Activated naive CD4-positive, alpha-beta T cell treated with anti-CD3 and anti-CD28 coated beads, Interleukin-2, amount 50 U/mL, for 24 hours (primary cell): ENCODE data around the gene XRCC5.
A peak's percentile ranks its signal among the peaks of the same experiment; 100 is the strongest.
"Not testable (repeated sequence)": the region's sequence is repeated elsewhere in the genome, so short reads cannot be mapped to it uniquely, and the experiment has no call there.

Experiments
- H3K27ac Mint-ChIP-seq: one replicate; pipeline ENCODE4 v1.8.0; 2021; ENCODE audit warnings: mild to moderate bottlenecking, mixed read lengths
- H3K27me3 Mint-ChIP-seq: one replicate; pipeline ENCODE4 v1.8.0; 2021; ENCODE audit warnings: mixed read lengths
- H3K36me3 Mint-ChIP-seq: one replicate; pipeline ENCODE4 v1.8.0; 2021; ENCODE audit warnings: mixed read lengths
- H3K4me1 Mint-ChIP-seq: one replicate; pipeline ENCODE4 v1.8.0; 2021; ENCODE audit warnings: mixed read lengths
- H3K4me3 Mint-ChIP-seq: one replicate; pipeline ENCODE4 v1.8.0; 2021; ENCODE audit warnings: mild to moderate bottlenecking, mixed read lengths
- H3K9me3 Mint-ChIP-seq: one replicate; pipeline ENCODE4 v1.8.0; 2021; ENCODE audit warnings: mixed read lengths

The XRCC5 gene

DNA sequence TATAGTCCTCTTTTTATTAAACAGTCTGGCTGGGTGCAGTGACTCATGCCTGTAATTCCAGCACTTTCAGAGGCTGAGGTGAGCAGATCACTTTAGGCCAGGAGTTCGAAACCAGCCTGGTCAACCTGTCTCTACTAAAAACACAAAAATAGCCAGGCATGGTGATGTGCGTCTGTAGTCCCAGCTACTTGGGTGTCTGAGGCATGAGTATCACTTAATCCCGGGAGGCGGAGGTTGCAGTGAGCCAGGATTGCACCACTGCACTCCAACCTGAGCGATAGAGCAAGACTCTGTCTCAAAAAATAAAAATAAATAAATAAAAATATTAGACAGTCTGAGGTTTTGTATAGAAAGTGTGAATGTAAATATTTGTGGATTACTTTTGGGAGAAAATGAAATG lies 17.8 kb downstream of the XRCC5 start:
- peak overlapping the region; percentile 36 for H3K4me3 Mint-ChIP-seq
- peak overlapping the region; percentile 70 for H3K27ac Mint-ChIP-seq
- H3K27me3 Mint-ChIP-seq, result no peaks in the 10 kb centered on the region
- peaks cover 44% of the 10 kb centered on the region for H3K36me3 Mint-ChIP-seq
- no peaks in the 10 kb centered on the region for H3K9me3 Mint-ChIP-seq
- peaks cover 80% of the 10 kb centered on the region for H3K4me1 Mint-ChIP-seq

DNA sequence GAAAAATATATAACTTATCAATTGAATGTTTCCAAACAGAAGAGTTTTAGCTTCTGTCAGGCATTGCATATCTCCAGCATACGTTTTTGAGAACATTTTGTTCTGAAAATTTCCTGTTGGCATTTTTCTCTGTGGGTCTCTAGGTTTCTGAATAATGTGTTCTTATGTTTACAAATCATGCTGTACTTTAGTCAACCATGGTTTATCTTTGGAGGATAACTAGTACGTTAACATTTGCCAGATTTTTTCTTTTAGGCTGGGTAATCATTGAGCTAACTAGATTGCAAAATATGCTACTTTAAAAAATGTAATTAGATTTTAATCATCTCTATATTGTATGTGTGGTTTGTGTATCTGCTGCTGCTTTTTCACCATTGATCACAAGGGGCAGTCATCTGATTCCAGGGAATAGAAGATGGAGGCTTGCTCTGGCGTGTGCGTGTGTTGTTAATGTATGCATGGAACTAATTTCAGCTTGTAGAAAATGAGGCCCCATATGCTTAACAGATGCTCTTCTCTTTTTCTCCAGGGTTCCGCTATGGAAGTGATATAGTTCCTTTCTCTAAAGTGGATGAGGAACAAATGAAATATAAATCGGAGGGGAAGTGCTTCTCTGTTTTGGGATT lies 21.3 kb downstream of the XRCC5 start:
- peaks cover 57% of the 10 kb centered on the region for H3K36me3 Mint-ChIP-seq
- no peaks in the 10 kb centered on the region for H3K27me3 Mint-ChIP-seq
- peaks cover 85% of the 10 kb centered on the region for H3K4me1 Mint-ChIP-seq
- H3K9me3 Mint-ChIP-seq, result no peaks in the 10 kb centered on the region
- H3K27ac Mint-ChIP-seq, result peak overlapping the region; percentile 76
- peak overlapping the region; percentile 19 for H3K4me3 Mint-ChIP-seq

GRCh38 chr2:216131175-216131926 lies 22.2 kb downstream of the XRCC5 start:
- H3K4me3 Mint-ChIP-seq, result peak overlapping the region; percentile 1
- peaks cover 84% of the 10 kb centered on the region for H3K4me1 Mint-ChIP-seq
- H3K36me3 Mint-ChIP-seq, result peaks cover 53% of the 10 kb centered on the region
- no peaks in the 10 kb centered on the region for H3K9me3 Mint-ChIP-seq
- H3K27ac Mint-ChIP-seq, result peak overlapping the region; percentile 76
- H3K27me3 Mint-ChIP-seq, result no peaks in the 10 kb centered on the region

- H3K27me3 Mint-ChIP-seq, result no peaks in the 10 kb centered on the region
- peak overlapping the region; percentile 93 for H3K27ac Mint-ChIP-seq
Observed at GRCh38 chr2:216132585-216132984, 23.4 kb downstream of the XRCC5 start.

GRCh38 chr2:216133397-216133796 lies 24.2 kb downstream of the XRCC5 start:
- H3K4me1 Mint-ChIP-seq, result peaks cover 79% of the 10 kb centered on the region
- H3K4me3 Mint-ChIP-seq, result no peak overlapping the region
- H3K36me3 Mint-ChIP-seq, result peaks cover 55% of the 10 kb centered on the region
- no peaks in the 10 kb centered on the region for H3K27me3 Mint-ChIP-seq
- peak overlapping the region; percentile 66 for H3K27ac Mint-ChIP-seq
- H3K9me3 Mint-ChIP-seq, result no peaks in the 10 kb centered on the region

More at GRCh38 chr2:216132585-216132984, 23.4 kb downstream of the XRCC5 start:
- Mint-ChIP-seq H3K36me3 (peaks cover 52% of the 10 kb centered on the region), H3K9me3 (no peaks in the 10 kb centered on the region), H3K4me1 (peaks cover 79% of the 10 kb centered on the region), H3K4me3 (peak overlapping the region; percentile 27)

DNA sequence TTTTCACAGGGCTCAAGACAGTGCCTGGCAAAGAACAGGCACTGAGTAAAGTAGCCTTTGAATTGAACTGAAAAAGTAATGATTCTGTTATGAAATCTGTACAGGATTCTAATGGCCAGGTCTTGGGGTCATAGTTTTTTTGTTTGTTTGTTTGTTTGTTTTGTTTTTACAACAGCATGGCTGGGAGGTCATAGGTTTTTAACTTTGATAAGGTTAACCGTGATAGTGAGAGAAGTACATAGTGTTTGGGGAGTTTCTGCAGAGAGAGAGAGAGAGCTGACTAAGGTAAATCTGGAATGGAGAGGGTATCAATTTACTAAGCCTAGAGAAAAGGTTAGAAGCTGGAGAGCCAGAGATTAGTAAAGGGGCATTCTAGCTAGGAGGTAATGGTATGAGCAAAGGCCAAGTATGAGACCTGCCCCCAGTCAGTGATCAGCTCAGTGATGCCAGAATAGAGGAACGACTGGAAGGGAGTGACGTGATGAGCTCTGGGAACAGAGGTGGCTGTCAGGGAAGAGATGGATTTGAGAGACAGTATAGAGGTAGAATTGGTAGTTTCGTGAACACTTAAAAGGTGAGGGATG lies 25.9 kb downstream of the XRCC5 start:
- peaks cover 46% of the 10 kb centered on the region for H3K36me3 Mint-ChIP-seq
- no peaks in the 10 kb centered on the region for H3K27me3 Mint-ChIP-seq
- H3K4me1 Mint-ChIP-seq, result peaks cover 71% of the 10 kb centered on the region

DNA sequence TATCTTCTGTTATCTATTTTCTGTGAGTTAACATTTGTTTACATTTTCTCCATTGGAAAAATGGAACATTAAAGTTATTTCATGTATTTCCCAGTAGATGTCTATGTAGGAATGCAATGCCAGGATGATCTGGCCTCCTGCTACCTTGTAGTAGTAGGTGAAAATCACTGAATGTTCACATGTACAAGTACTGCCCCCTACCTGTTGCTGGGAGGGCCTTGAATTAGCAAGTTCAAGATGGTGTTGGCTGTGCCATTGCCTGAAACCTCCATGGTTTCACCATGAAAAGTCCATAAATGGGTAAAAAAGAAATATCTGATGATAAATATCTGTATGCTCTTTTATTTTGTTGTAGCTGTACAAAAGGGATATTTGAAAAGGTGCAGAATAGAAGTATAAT lies 30.7 kb downstream of the XRCC5 start:
- Mint-ChIP-seq H3K27ac (peak overlapping the region; percentile 8), H3K4me3 (no peak overlapping the region), H3K36me3 (peaks cover 25% of the 10 kb centered on the region), H3K9me3 (no peaks in the 10 kb centered on the region), H3K4me1 (peaks cover 48% of the 10 kb centered on the region), H3K27me3 (no peaks in the 10 kb centered on the region)

More for the DNA sequence above, 25.9 kb downstream of the XRCC5 start:
- H3K4me3 Mint-ChIP-seq, result no peak overlapping the region
- no peaks in the 10 kb centered on the region for H3K9me3 Mint-ChIP-seq
- peak overlapping the region; percentile 89 for H3K27ac Mint-ChIP-seq

- not testable (repeated sequence) for H3K4me3 Mint-ChIP-seq, H3K9me3 Mint-ChIP-seq, H3K27me3 Mint-ChIP-seq, H3K27ac Mint-ChIP-seq
- Mint-ChIP-seq H3K36me3 (peaks cover 19% of the 10 kb centered on the region), H3K4me1 (peaks cover 36% of the 10 kb centered on the region)
Observed at GRCh38 chr2:216141516-216141915, 32.4 kb downstream of the XRCC5 start.

DNA sequence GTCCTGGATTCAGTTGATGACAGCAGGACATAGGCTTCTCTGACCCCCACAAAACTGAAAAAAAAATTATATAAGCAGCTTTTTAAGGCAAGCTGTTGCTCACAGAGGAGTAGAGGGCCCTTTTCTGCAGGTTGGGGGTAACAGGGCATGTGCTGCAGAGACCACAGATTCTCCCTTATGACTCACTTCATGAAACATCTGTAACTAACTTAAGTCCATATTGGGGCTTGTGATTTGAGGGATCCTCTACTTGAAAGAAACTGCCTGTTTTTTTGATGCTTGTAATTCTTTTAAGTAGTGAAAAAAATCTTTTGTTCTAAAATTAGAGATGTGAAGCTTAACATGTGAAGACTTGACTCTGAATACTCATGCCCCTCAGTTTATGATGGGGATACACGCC lies 33.4 kb downstream of the XRCC5 start:
- H3K4me3 Mint-ChIP-seq, result no peak overlapping the region
- H3K27ac Mint-ChIP-seq, result no peak overlapping the region
- H3K4me1 Mint-ChIP-seq, result peaks cover 42% of the 10 kb centered on the region
- no peaks in the 10 kb centered on the region for H3K9me3 Mint-ChIP-seq
- no peaks in the 10 kb centered on the region for H3K27me3 Mint-ChIP-seq
- peaks cover 23% of the 10 kb centered on the region for H3K36me3 Mint-ChIP-seq

DNA sequence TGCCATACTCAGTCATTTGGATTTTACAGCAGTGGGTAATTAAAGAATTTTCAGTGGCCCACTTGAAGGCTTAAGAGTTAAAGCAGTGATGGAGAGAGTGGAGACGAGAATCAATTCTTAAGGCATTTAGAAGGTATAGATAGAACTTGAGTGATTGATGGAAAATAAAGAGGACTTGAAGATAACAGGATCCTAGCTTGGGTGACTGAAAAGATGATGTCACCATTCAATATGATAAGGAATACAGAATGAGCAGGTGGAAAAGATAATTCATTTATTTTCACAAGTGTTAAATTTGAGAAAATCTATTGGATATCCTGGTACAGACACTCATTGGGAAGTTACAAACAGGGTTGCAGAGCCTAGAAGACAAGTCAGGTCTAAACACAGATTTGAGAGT lies 35.2 kb downstream of the XRCC5 start:
- H3K36me3 Mint-ChIP-seq, result peaks cover 23% of the 10 kb centered on the region
- no peak overlapping the region for H3K27ac Mint-ChIP-seq
- no peaks in the 10 kb centered on the region for H3K27me3 Mint-ChIP-seq
- H3K4me1 Mint-ChIP-seq, result peaks cover 47% of the 10 kb centered on the region
- H3K9me3 Mint-ChIP-seq, result no peaks in the 10 kb centered on the region
- H3K4me3 Mint-ChIP-seq, result no peak overlapping the region

DNA sequence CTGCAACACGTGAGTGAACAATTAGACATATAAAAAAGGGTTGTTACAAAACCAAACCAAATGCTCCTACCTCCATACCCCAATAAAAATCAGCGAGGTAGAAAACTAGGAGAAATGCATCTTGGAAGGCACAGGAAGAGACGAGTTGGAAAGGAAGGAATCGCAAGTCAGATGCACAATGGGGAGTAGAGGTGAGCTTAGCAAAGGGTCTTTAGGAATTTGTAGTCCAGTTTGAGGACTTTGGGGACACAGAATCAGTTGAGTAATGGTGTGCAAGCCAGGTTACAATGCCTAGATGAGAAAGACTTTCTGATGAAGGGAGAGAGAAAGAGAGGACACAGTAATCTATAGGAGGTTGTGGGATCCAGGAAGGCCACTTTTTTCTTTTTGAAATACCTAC lies 35.7 kb downstream of the XRCC5 start:
- no peaks in the 10 kb centered on the region for H3K27me3 Mint-ChIP-seq
- peaks cover 50% of the 10 kb centered on the region for H3K4me1 Mint-ChIP-seq
- no peak overlapping the region for H3K4me3 Mint-ChIP-seq
- no peak overlapping the region for H3K27ac Mint-ChIP-seq
- H3K9me3 Mint-ChIP-seq, result no peaks in the 10 kb centered on the region
- H3K36me3 Mint-ChIP-seq, result peaks cover 28% of the 10 kb centered on the region

DNA sequence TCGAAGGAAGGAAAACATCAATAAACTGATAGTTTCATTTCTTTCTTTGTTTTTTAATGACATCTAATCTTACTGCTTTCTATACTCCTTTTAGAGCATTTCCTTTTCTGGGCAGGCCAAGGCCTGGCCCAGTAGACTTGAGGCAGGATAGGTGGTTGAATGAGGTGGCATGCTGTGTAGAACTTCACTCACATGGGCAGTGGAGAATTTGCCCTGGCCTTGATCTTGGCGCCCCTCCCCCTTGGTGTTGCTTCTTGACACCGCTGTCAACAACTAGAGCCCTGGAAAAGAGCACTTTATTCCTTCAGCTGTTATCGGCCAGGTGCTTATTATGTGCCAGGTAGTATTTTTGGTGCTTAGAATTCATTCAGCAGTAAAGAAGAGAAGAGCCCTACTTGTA lies 37.4 kb downstream of the XRCC5 start:
- peaks cover 28% of the 10 kb centered on the region for H3K36me3 Mint-ChIP-seq
- H3K27ac Mint-ChIP-seq, result peak overlapping the region; percentile 65
- peaks cover 53% of the 10 kb centered on the region for H3K4me1 Mint-ChIP-seq
- no peaks in the 10 kb centered on the region for H3K9me3 Mint-ChIP-seq
- H3K4me3 Mint-ChIP-seq, result no peak overlapping the region
- H3K27me3 Mint-ChIP-seq, result no peaks in the 10 kb centered on the region

DNA sequence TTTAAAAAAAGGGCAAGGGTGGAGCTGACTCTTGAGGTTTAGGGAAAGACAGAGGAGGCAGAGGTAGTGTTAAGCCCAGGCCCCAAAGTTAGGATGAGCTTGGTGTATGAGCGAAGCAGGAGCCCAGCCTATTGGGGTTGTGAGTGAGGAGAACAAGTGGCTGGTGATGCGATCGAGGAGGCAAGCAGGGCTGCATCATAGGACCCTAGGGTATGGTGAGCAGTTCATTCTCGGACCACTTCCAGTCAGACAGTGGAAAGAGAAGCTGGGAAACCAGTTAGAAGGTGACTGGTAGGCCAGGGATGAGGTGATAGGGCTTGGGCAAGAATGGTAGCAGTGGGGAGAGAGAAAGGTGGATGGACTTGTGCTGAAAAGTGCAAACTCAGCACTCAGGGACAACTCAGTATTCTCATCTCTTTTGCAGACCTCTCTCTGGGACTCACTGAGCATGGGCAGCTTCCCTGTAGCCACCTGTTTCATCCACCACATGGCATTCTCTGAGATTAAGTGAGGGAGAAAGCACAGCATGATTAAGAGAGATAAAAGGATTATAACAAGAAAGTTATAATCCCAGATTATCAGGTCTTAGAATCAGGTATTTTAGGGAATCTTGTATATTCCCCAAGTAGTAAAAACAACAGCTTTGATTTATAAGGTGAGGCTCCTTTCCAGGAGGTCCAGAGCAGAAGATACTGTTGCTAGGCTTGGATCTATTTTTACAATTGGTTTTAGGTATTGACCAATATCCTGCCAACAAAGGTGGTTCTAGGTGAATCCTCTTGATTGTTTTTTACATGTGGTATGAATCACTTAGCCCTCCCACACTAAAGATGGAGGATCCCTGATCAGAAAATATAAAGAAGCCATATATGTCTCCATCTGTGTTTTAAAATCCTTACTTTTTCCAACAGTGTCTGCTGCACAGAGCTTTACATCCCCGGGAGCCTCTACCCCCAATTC lies 38.3 kb downstream of the XRCC5 start:
- Mint-ChIP-seq H3K36me3 (peaks cover 30% of the 10 kb centered on the region), H3K27ac (peak overlapping the region; percentile 47), H3K9me3 (no peaks in the 10 kb centered on the region), H3K4me3 (no peak overlapping the region), H3K27me3 (no peaks in the 10 kb centered on the region), H3K4me1 (peaks cover 51% of the 10 kb centered on the region)

- H3K36me3 Mint-ChIP-seq, result peaks cover 32% of the 10 kb centered on the region
- no peak overlapping the region for H3K4me3 Mint-ChIP-seq
- no peaks in the 10 kb centered on the region for H3K27me3 Mint-ChIP-seq
- H3K9me3 Mint-ChIP-seq, result no peaks in the 10 kb centered on the region
- no peak overlapping the region for H3K27ac Mint-ChIP-seq
- peaks cover 57% of the 10 kb centered on the region for H3K4me1 Mint-ChIP-seq
Observed at GRCh38 chr2:216148983-216149382, 39.8 kb downstream of the XRCC5 start.

DNA sequence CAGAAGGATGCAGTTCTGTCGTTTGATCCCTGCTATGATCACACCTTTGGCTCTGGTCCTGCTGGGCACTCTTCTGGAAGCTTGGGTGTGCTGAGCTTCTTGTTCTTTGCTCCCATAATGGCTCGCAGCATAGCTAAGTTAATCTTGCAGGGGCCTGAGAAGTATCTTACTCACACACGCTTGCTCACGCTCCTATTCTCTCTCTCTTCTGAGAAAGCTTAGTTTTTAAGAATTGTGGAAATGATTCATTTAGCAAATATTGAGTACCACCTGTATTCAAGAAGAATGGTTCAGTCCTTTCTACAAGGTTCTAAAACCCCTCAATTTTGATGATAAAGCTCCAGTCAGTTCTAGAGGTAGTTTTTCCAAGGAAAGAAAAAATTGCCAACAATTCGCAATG lies 40.6 kb downstream of the XRCC5 start:
- H3K4me1 Mint-ChIP-seq, result peaks cover 57% of the 10 kb centered on the region
- peak overlapping the region; percentile 51 for H3K27ac Mint-ChIP-seq
- H3K27me3 Mint-ChIP-seq, result no peaks in the 10 kb centered on the region
- peaks cover 35% of the 10 kb centered on the region for H3K36me3 Mint-ChIP-seq
- no peak overlapping the region for H3K4me3 Mint-ChIP-seq
- no peaks in the 10 kb centered on the region for H3K9me3 Mint-ChIP-seq
